ENCODE measurements around the gene TXNRD2.

DNA sequence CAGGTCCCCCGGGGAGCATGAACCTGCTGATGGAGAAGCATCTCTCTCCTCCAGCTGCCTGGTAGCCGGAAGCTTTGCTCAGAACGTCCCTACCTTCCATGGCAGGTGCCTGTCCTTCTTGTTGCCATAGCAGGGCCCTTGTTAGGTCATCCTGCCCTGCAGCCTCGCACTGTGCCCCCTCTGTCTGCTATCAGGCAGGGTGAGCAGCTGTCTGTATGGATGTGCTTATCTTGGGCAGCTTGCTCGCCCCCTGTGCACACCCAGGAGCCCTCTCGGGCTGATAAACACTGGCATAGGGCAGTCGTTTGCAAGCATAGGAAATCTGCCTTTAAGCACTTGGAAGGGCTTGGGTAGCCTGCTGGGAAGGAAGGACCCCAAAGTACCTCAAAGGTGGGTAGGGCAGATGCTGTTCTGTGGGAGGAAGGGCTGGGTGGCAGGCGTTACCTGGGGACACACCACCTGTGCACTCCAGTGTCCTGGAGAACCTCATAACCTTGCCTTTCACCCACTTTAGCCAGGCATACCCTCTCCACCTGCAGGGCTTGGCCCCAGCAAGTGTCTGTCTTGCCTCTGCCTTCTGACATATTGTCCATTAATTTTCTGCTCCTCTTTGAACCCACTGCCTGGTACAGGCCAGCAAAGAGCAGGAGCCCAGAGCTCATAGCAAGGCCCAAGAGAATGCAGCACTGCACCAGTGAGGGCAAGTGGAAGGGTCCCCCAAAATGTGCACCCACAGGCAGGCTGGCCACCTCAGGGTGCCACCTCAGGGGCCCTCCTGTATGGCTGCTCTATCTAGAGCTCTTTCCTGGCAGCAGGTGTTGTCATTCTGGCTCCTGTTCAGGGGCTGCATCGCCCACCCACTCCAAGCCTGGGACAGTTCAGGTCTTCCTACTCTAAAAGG lies 8.0 kb downstream of the TXNRD2 start:
- TF ChIP-seq, protein P1, sequence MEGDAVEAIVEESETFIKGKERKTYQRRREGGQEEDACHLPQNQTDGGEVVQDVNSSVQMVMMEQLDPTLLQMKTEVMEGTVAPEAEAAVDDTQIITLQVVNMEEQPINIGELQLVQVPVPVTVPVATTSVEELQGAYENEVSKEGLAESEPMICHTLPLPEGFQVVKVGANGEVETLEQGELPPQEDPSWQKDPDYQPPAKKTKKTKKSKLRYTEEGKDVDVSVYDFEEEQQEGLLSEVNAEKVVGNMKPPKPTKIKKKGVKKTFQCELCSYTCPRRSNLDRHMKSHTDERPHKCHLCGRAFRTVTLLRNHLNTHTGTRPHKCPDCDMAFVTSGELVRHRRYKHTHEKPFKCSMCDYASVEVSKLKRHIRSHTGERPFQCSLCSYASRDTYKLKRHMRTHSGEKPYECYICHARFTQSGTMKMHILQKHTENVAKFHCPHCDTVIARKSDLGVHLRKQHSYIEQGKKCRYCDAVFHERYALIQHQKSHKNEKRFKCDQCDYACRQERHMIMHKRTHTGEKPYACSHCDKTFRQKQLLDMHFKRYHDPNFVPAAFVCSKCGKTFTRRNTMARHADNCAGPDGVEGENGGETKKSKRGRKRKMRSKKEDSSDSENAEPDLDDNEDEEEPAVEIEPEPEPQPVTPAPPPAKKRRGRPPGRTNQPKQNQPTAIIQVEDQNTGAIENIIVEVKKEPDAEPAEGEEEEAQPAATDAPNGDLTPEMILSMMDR (IDR thresholded peaks at IDR 0.05), result no peak
- no peak for TF ChIP-seq POLR2A (IDR thresholded peaks at IDR 0.05)

Measured in right lobe of liver (tissue), 4 donors.